Middle frontal gyrus (tissue), 1 donor: ENCODE results near the gene SNRPD1.
"Not testable (repeated sequence)": the region's sequence is repeated elsewhere in the genome, so short reads cannot be mapped to it uniquely, and the experiment has no call there.

Experiments used
- DNase-seq: peaks from one replicate; pipeline ENCODE4 v3.0.0-alpha.2; 2015; ENCODE audit warnings: low spot score; ENCODE audit errors: extremely low spot score

The SNRPD1 gene

GRCh38 chr18:21612125-21613039, at the start of gene SNRPD1:
Gene SNRPD1 (plus strand): TSS chr18:21612314. CDS start chr18:21612430, 116 bp downstream.
- DNase-seq: peak; percentile 78

GRCh38 chr18:21571772-21572171, 40.3 kb upstream of the SNRPD1 start:
- DNase-seq: no peak

GRCh38 chr18:21575656-21576055, 36.5 kb upstream of the SNRPD1 start:
- DNase-seq: no peak

GRCh38 chr18:21584391-21584790, 27.7 kb upstream of the SNRPD1 start:
- no peak for DNase-seq

GRCh38 chr18:21592361-21592760, 19.8 kb upstream of the SNRPD1 start:
- DNase-seq: not testable (repeated sequence)

- no peak for DNase-seq
Observed at GRCh38 chr18:21593540-21594257, 18.4 kb upstream of the SNRPD1 start.

GRCh38 chr18:21597620-21598019, 14.5 kb upstream of the SNRPD1 start:
- DNase-seq: no peak

- no peak for DNase-seq
Observed at GRCh38 chr18:21598726-21599584, 13.2 kb upstream of the SNRPD1 start.

GRCh38 chr18:21599585-21600525, 12.3 kb upstream of the SNRPD1 start:
- no peak for DNase-seq

- peak; percentile 88 for DNase-seq
Observed at GRCh38 chr18:21600526-21601410, 11.3 kb upstream of the SNRPD1 start, which contains the start of gene ESCO1. Gene ESCO1 (minus strand): TSS chr18:21600704. CDS start chr18:21574843, 25,861 bp downstream.

- DNase-seq: no peak
Observed at GRCh38 chr18:21602299-21602587, 9.9 kb upstream of the SNRPD1 start.

GRCh38 chr18:21604671-21605070, 7.4 kb upstream of the SNRPD1 start:
- no peak for DNase-seq

GRCh38 chr18:21605213-21605612, 6.9 kb upstream of the SNRPD1 start:
- DNase-seq: no peak

GRCh38 chr18:21611401-21612124, 551 bp upstream of the SNRPD1 start:
- not testable (repeated sequence) for DNase-seq

GRCh38 chr18:21621640-21622039, 9.5 kb downstream of the SNRPD1 start:
- DNase-seq: not testable (repeated sequence)

- no peak for DNase-seq
Observed at GRCh38 chr18:21629089-21629832, 17.1 kb downstream of the SNRPD1 start.

GRCh38 chr18:21632393-21632792, 20.3 kb downstream of the SNRPD1 start:
- DNase-seq: peak; percentile 15

GRCh38 chr18:21634588-21635199, 22.6 kb downstream of the SNRPD1 start:
- no peak for DNase-seq
